ENCODE measurements around the gene SERINC4.

The SERINC4 gene

DNA sequence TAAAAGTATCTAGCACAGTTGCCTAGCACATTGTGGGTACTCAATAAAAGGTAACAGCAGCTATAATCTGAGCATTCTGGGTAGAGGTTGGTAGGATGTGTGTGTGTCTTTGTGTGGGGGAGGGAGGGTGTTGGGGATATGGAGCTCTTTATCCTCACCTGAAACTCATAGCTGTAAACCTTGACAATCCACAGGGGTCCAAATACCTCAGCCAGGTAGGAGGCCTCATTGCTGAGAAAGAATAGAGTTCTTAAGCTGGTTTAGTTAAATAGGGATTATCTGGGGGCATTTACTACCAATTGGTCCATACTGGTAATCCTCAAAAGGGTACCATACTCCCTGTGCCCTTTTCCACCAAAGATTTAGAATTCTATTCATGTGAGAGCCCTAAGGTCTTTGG is 4.0 kb downstream of the SERINC4 start:
- DNase-seq: no peak

DNA sequence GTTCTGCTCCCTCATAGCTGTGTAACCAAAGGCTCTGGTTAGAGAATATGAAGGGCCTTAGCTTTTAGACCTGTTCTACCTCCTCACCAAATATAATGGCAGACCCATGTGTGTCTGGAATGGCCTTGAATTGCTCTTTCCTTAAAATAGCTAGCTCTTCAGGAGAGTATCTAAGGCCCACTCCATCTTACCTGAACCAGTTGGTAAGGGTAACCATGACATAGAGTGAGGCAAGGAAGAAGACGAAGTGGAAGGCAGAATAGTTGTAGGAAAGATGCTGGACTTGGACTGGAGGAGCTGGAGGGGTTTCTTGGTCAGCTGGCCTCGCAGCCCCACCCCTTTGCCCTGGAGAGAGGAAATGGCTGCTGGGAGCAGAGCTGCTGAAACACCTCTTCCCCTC is 4.8 kb downstream of the SERINC4 start:
- DNase-seq: no peak

GRCh38 chr15:43794269-43795037 is 5.6 kb downstream of the SERINC4 start:
- no peak for DNase-seq

GRCh38 chr15:43793647-43794046 is 6.4 kb downstream of the SERINC4 start:
- no peak for DNase-seq

DNA sequence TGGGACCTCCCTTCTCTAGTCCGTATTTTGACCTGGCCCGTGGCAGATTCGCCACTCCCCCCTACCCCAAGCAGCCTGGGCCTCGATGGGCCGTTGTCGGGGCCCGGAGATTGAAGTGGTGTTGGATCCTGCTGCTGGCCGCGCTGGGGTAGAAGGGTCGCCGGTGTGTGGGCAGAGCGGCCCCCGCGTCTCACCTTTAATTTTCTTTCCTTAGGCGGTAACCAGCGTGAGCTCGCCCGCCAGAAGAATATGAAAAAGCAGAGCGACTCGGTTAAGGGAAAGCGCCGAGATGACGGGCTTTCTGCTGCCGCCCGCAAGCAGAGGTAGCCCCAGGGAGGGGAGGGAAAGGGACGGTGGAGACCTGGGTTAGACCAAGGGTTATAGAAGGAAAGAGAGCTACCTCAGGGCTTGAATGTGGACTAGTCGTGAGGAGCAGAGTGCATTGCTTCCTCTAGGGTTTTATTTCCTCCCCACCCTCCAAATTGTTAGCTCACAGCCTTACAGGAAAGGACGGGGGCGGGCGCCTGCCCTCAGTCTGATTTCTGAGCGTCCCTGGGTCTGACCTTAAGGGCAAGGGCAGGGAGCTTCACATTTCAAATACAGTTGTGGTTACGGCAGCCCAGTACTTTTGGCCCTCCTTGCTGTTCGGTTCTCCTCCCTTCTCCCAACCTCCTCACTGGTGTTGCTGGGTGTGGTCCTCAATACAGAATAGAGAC is 7.1 kb downstream of the SERINC4 start:
- peak; percentile 19 for DNase-seq

GRCh38 chr15:43791993-43792760 is 7.8 kb downstream of the SERINC4 start, which contains the start of gene SERF2:
Gene SERF2 (plus strand): TSS chr15:43792320. CDS start chr15:43792377, 57 bp downstream.
- peak; percentile 97 for DNase-seq

DNA sequence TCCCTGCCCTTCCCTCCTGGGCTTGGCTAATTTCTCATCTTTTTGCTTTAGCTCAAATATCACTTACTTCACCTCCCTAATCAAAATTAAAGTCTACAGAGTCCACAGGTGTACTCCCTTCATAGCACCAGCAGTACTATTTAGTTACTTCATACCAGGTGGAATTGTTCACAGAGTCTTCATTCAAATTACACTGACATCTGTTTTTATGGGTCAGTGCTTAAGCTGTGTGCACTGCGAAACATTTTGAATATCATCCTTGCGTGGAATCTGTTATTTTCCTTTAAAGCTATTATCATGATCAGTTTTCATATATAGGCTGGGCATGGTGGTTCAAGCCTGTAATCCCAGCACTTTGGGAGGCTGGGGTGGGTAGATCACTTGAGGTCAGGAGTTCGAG is 10.6 kb downstream of the SERINC4 start:
- no peak for DNase-seq

DNA sequence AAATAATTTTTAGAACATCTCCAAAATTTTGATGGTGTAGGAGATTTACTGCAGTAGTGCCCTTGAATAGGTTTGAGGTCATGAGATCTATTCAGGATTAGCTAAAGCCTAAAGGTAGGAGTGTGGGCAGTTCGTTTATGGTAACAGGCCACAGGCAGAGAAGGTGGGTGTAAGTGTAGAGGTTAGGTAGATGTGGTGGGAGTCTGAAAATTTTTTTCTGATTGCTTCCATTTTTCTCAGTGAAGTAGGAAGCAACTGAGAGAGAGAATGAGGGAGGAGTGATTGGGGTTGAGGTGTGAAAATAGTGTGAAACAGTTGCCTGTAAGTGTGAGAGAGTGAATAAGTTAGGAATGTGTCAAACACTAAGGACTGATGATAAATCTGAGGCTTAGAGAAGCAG is 21.0 kb downstream of the SERINC4 start:
- no peak for DNase-seq

GRCh38 chr15:43777267-43777914 is 22.6 kb downstream of the SERINC4 start:
- DNase-seq: peak; percentile 80

DNA sequence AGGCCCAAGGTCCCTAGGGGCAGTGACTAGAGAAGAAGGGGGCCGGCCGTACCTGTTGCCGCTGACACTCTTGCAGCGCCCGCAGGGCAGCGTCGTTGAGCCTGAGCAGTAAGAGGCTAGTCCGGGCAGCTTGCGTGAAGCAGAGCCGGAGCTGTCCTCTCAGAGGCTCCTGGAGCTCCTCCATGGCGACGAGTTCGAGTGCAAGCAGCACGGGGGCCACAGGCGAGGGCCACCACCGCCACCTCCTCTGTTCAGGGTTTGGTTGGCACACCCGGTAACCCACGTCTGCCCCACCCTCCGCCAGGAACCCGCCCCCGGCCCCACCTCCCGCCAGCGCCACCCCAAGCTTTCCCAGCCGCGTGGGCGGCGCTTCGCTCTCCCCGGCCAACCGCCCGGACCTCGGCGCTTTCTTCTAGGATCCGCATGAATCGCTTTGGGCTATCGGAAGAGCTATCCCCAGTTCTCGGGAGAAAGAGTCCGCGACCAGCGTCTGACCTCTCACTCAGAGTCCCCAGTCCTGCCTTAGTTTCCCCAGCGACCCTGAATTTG is 23.2 kb downstream of the SERINC4 start, which contains the start of gene ELL3:
Gene ELL3 (minus strand): TSS at position 249 of the 549 bp plus-strand sequence. CDS start 65 bp downstream, at position 184.
- DNase-seq: peak; percentile 71

DNA sequence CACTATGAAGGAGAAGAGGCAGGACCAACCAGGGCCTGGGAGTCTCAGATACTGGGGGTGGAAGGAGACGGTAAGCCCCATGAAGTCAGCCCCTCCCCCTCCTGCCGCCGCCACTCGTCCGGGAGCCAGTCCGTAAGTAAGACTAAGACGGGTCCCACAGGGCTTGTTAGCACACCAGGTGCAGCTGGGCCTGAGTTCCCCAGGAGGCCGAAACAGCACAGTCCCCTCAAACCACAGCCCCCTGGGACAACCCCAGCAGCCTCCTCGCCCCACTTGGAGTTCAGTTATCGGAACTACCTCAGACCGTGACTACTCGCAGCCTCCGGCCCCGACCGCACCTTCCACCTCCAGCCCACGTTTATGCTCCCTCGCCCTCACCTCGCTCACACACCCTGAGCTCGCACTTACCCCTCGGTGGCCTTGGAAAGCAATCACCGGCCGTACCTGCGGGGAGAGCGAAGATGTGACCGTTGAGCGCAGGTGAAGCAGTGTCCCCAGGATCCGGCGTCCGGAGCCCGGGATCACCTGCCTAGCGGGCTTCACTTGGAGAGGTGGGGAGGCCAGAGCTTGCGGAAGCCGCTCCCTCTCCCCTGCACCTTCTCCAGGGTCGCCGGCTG is 23.8 kb downstream of the SERINC4 start:
- no peak for DNase-seq

DNA sequence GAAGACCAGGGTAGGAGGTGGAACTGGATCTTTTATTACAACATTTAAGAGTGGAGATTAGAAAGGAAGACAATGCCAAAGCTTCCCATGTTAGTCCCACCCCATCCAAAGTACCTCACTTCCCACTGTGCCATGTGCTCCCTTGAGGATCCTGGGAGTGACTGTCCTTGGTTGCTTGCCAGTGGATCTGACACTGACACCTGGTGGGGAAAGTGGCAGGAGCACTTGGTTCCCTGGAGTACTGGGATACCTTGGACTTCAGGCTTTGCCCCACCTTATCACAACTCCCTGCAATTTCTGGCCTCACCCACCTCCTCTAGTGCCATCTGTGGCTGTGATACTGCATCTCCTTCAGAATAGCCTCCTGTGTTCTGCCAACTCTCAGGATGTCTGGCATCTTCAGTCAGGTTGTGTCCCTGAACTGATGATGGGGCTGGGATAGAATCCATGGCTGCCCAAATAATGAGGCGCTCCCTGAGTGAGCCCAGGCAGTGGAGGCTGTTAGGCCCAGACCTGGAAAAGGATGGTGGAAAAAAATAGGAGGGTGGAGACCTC is 24.5 kb downstream of the SERINC4 start:
- DNase-seq: no peak

GRCh38 chr15:43774062-43774461 is 26.0 kb downstream of the SERINC4 start:
- no peak for DNase-seq

DNA sequence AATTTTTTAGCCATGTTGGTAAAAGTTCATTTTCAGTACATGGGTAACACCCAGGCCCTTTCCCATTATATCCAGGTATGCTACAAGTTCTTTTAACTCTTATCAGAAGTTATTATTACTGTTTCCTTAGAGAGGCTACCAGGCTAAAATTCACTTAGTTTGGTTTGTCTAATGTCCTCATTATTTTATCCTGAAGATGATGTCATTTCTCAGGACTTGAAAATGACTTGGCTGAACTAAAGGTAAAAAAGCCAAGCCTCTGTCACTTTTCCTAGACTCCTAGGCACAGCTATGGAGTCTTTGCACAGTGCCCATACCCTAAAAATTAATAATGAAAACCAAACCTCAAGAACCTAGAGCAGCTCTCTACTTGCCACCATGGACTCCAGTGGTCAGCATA is 27.4 kb downstream of the SERINC4 start:
- DNase-seq: no peak

DNA sequence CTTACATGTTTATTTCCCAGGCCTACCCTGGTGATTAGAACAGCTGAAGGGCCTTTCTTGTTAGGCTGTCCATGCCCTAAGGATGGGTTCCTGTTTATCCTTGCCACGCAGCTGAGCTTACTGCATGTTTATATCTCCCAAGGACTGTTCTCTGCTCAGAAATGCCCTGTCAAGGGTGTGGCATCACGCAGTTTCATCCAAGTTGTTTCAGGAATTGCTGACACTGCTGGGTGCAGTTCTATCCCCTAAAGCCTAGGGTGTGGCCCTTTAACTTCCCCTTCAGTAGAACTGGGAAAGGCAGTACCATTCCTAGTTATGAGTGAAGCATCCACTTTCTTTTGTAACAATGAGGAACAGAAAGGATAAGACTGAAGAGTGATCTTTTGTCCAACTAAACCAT is 28.2 kb downstream of the SERINC4 start:
- DNase-seq: no peak

DNA sequence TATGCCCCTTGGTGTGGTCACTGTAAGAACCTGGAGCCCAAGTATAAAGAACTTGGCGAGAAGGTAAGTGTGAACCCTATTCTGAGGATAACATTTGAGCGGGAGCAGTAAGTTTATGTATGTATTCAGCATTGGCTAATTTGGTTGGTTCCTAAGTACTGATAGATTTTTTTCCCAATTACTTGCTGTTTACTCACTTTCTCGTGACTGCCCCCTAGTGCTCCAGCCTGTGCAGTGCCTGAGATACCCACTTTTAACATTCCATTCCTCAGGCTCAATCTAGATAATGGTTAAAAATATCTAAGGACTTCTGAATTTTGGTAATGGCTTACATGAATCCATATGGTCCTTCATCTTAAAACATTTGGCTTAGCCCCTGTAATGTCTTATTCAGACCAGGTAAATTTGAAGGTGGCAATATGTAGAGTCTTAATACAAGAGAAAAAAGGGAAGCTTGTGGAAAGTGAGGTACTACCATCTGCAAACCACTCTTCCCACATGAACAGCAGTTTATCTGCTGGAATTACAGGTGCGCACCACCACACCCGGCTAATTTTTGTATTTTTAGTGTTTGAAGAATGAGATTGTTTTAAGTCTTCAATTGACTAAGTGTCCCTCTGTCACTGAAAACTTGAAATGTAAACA is 30.3 kb downstream of the SERINC4 start:
- peak; percentile 52 for DNase-seq

DNA sequence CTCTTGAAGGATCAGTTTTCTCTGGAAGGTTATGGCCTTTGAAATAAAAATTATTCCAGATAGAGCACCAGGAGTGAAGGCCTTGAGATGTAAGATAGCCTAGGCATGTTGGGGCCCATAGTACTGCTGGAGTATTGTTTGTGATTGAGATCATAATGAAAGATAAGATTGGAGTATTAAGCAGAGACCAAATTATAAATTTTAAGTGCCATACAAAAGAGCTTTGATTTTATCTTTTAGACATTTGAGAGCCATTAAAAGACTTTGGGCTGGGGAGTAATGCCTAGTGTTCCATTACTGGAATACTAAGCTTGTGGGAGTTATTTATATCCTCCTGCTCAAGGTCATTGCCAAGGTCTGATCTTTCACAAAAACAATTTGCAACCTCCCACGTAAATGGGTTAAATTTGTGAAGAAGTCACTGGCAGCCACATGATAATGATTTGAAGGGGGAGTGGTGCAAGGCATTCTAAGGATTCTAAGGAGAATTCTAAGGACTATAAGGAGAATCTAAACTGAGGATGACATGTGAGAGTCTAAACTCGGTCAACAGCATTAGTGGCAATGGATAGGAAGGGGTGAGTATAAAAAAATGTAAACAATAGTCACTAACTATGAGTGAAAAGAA is 36.1 kb downstream of the SERINC4 start:
- DNase-seq: no peak

DNA sequence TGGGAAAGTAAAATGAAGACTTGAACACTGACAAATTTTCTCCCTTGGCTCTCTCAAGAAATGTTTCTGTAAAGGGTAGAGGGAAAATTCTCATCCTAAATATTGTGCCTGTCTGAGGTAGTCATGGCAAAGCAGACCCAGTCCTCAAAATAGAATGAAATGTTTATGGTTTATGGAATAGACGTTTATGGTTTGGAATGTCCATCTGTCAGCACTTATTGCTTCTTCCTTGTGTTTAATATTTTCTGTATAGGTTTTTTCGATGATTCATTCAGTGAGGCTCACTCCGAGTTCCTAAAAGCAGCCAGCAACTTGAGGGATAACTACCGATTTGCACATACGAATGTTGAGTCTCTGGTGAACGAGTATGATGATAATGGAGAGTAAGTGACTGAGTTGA is 37.2 kb downstream of the SERINC4 start:
- no peak for DNase-seq

GRCh38 chr15:43751885-43752284 is 48.1 kb downstream of the SERINC4 start:
- no peak for DNase-seq

DNA sequence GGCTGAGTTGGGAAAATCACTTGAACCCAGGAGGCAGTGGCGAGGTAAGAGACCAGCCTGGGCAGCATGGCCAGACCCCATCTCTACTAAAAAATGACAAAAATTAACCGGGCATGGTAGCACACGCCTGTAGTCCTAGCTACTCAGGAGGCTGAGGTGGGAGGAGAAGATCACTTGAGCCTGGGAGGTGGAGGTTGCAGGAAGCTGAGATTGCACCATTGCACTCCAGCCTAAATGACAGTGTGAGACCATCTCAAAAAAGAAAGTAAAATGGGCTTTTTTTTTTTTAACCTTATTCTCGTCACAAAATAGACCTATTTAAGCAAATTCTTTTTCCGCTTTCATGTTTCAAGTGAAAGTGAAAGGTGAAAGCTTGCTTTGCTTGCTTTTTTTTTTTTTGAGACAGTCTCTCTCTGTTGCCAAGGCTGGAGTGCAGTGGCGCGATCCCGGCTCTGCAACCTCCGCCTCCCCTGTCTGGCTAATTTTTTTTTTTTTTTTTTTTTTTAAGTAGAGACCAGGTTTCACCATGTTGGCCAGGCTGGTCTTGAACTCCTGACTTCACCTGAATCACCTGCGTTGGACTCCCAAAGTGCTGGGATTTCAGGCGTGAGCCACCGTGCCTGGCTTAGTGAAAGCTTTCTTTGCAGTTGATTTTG is 50.2 kb downstream of the SERINC4 start:
- DNase-seq: peak; percentile 40

All from RPMI8226 (cell line).